HS-27A (cell line): ENCODE measurements around the gene BHLHE23.
A peak's percentile ranks its signal among the peaks of the same experiment; 100 is the strongest.

Experiments used
- DNase-seq: peaks from one replicate; pipeline ENCODE4 v3.0.0-alpha.2; 2012; ENCODE audit warnings: low read depth, missing footprints

Gene BHLHE23

GRCh38 chr20:63009045-63009961 is 2.5 kb upstream of the BHLHE23 start:
- DNase-seq: peak; percentile 20

GRCh38 chr20:63008541-63009044 is 1.8 kb upstream of the BHLHE23 start:
- DNase-seq: no peak

GRCh38 chr20:63007646-63008488 is 1.1 kb upstream of the BHLHE23 start:
- no peak for DNase-seq

GRCh38 chr20:63007360-63007645 is 539 bp upstream of the BHLHE23 start:
- DNase-seq: no peak

GRCh38 chr20:63005862-63006539 is 763 bp downstream of the BHLHE23 start:
- no peak for DNase-seq

- no peak for DNase-seq
Measured at GRCh38 chr20:63005365-63005861, 1.4 kb downstream of the BHLHE23 start.

- no peak for DNase-seq
Measured at GRCh38 chr20:63004607-63005364, 2.0 kb downstream of the BHLHE23 start.

GRCh38 chr20:63003546-63003945 is 3.2 kb downstream of the BHLHE23 start:
- DNase-seq: no peak

- no peak for DNase-seq
Measured at GRCh38 chr20:63002511-63002910, 4.3 kb downstream of the BHLHE23 start.

- DNase-seq: no peak
Measured at GRCh38 chr20:63000958-63001357, 5.8 kb downstream of the BHLHE23 start.

- no peak for DNase-seq
Measured at GRCh38 chr20:63000036-63000435, 6.7 kb downstream of the BHLHE23 start.

GRCh38 chr20:62999580-62999979 is 7.2 kb downstream of the BHLHE23 start:
- DNase-seq: no peak

GRCh38 chr20:62998449-62998848 is 8.3 kb downstream of the BHLHE23 start:
- no peak for DNase-seq

- DNase-seq: no peak
Measured at GRCh38 chr20:62997417-62998035, 9.2 kb downstream of the BHLHE23 start.

GRCh38 chr20:62996596-62996982 is 10.2 kb downstream of the BHLHE23 start:
- no peak for DNase-seq

GRCh38 chr20:62995898-62996595 is 10.7 kb downstream of the BHLHE23 start:
- DNase-seq: no peak

GRCh38 chr20:62995481-62995880 is 11.3 kb downstream of the BHLHE23 start:
- DNase-seq: no peak

- DNase-seq: no peak
Measured at GRCh38 chr20:62994869-62995281, 11.9 kb downstream of the BHLHE23 start.

GRCh38 chr20:62993856-62994494 is 12.8 kb downstream of the BHLHE23 start:
- no peak for DNase-seq

- DNase-seq: no peak
Measured at GRCh38 chr20:62991863-62992262, 14.9 kb downstream of the BHLHE23 start.
